HuH-7.5 (cell line): Measurements from ENCODE around the gene SLC23A3.

Source experiments
- DNase-seq: peaks from one replicate; pipeline ENCODE4 v3.0.0; 2011; ENCODE audit warnings: low spot score

SLC23A3 gene

GRCh38 chr2:219175928-219176817 is 6.3 kb upstream of the SLC23A3 start:
- DNase-seq: no peak

GRCh38 chr2:219175486-219175885 is 5.7 kb upstream of the SLC23A3 start:
- DNase-seq: no peak

- DNase-seq: no peak
Observed at GRCh38 chr2:219174801-219175200, 5.0 kb upstream of the SLC23A3 start.

GRCh38 chr2:219174146-219174545 is 4.3 kb upstream of the SLC23A3 start:
- DNase-seq: no peak

GRCh38 chr2:219173176-219173575 is 3.3 kb upstream of the SLC23A3 start:
- no peak for DNase-seq

- no peak for DNase-seq
Observed at GRCh38 chr2:219172231-219173154, 2.7 kb upstream of the SLC23A3 start.

GRCh38 chr2:219171231-219171651 is 1.4 kb upstream of the SLC23A3 start:
- peak; percentile 70 for DNase-seq

- no peak for DNase-seq
Observed at GRCh38 chr2:219168932-219169331, 897 bp downstream of the SLC23A3 start.

GRCh38 chr2:219168526-219168925 is 1.3 kb downstream of the SLC23A3 start:
- no peak for DNase-seq

GRCh38 chr2:219167997-219168396 is 1.8 kb downstream of the SLC23A3 start:
- DNase-seq: no peak

- no peak for DNase-seq
Observed at GRCh38 chr2:219165058-219165911, 4.5 kb downstream of the SLC23A3 start.

GRCh38 chr2:219163156-219163555 is 6.7 kb downstream of the SLC23A3 start:
- no peak for DNase-seq

- no peak for DNase-seq
Observed at GRCh38 chr2:219161097-219161496, 8.7 kb downstream of the SLC23A3 start.

- peak; percentile 90 for DNase-seq
Observed at GRCh38 chr2:219160186-219161017, 9.4 kb downstream of the SLC23A3 start, which contains the start of gene NHEJ1. NHEJ1 (minus strand) TSS chr2:219160815; CDS start chr2:219158362, 2,453 bp downstream.

- DNase-seq: no peak
Observed at GRCh38 chr2:219159771-219160185, 10.1 kb downstream of the SLC23A3 start.

GRCh38 chr2:219158586-219158985 is 11.2 kb downstream of the SLC23A3 start:
- no peak for DNase-seq

GRCh38 chr2:219158025-219158424 is 11.8 kb downstream of the SLC23A3 start:
- no peak for DNase-seq

- no peak for DNase-seq
Observed at GRCh38 chr2:219157396-219157795, 12.4 kb downstream of the SLC23A3 start.

- peak; percentile 61 for DNase-seq
Observed at GRCh38 chr2:219155054-219155644, 14.7 kb downstream of the SLC23A3 start.

GRCh38 chr2:219149667-219150066 is 20.2 kb downstream of the SLC23A3 start:
- no peak for DNase-seq
